PC-9 (cell line): ENCODE results near the gene TRIM58.

ENCODE experiments used
- CTCF ChIP-seq: fragments of 200-600 bp; sonication (generic); conservative IDR thresholded peaks from 2 replicates; pipeline ENCODE4 v1.6.1; 2017; ENCODE audit warnings: mixed run types, antibody characterized with exemption, mild to moderate bottlenecking, moderate library complexity
- EZH2 ChIP-seq: fragments of 200-600 bp; sonication (generic); IDR thresholded peaks from 2 replicates; pipeline ENCODE4 v1.8.0; 2017; ENCODE audit warnings: antibody characterized with exemption, low read depth

DNA sequence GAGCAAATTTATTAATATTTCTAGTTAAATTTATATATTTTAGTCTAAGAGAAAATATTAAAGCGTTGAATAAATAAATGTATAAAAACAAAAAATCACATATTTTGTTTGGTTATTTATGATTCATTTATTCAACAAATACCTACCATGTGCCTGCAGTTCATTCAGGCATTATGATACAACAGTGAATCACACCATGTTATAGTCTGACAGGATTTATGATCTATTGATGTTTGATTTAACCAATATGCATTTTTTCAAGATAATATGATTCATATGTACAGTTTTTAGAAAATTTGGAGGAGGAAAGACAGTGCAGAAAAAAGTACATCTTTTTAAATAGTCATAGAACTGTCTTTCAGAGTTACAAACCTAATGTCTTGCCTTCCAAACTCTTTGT lies 7.4 kb upstream of the TRIM58 start:
- TF ChIP-seq CTCF, result no peak
- TF ChIP-seq EZH2, result no peak
